A549 (cell line): ENCODE data around the gene GMEB2. TPM values are rescaled to one million over a fixed set of nuclear protein-coding genes. Genes with fewer than 3 reads are reported as not detected.

Experiments used
- ATAC-seq, 2 experiments: fragments of 200-7000 bp in 1 of 2; fragments of >200 bp in 1 of 2; cut with Nextera tagmentation in 1 of 2; cut with Tn5 transposase in 1 of 2; 3 replicates each; pipeline versions ENCODE4 v1.8.0 to v1.9.1; 2018 to 2020; ENCODE audit warnings: mild to moderate bottlenecking in 1 of 2, moderate library complexity in 1 of 2
- CTCF ChIA-PET: fragments of 300-600 bp; sonication (Branson Sonifier 250); formaldehyde crosslinking; extraction: SDS; loops from one replicate; lab custom pipeline; 2021; ENCODE audit warnings: antibody characterized with exemption, inconsistent platforms; lab: Yijun Ruan, JAX
- POLR2A ChIA-PET: fragments of 350-600 bp; formaldehyde crosslinking; extraction: SDS; loops from one replicate; lab custom pipeline; 2021; ENCODE audit warnings: antibody characterized with exemption, inconsistent platforms; lab: Yijun Ruan, JAX
- DNase-seq, 2 experiments: peaks; one replicate each; pipeline versions ENCODE4 v3.0.0 to v3.0.0-alpha.2; 2011 to 2016; ENCODE audit warnings: low read depth in 1 of 2, low spot score in 1 of 2
- FAIRE-seq: peaks from 2 replicates; lab custom pipeline; 2011; peaks lifted over from hg19 to GRCh38; lab: Jason Lieb, UNC
- H3K27ac ChIP-seq, 2 experiments: fragments of >200 bp; sonication (Bioruptor Twin); formaldehyde crosslinking; 3 replicates each; pipeline ENCODE4 v1.5.1; 2016 to 2017
- H3K4me1 ChIP-seq: fragments of >200 bp; sonication (Bioruptor Twin); formaldehyde crosslinking; 3 replicates; pipeline ENCODE4 v1.6.1; 2016
- H3K4me2 ChIP-seq: fragments of >200 bp; sonication (Bioruptor Twin); formaldehyde crosslinking; 3 replicates; pipeline ENCODE4 v1.6.1; 2016
- H3K4me3 ChIP-seq: fragments of >200 bp; sonication (Bioruptor Twin); formaldehyde crosslinking; 3 replicates; pipeline ENCODE4 v1.5.1; 2016
- H3K9me3 ChIP-seq: fragments of >200 bp; sonication (Bioruptor Twin); formaldehyde crosslinking; 3 replicates; pipeline ENCODE4 v1.6.1; 2016
- CEBPB ChIP-seq, 2 experiments: fragments of >200 bp in 1 of 2; sonication (Bioruptor Twin) in 1 of 2; formaldehyde crosslinking in 1 of 2; IDR thresholded peaks; 2 replicates each; pipeline ENCODE4 v1.6.1; 2012 to 2016
- CHD2 ChIP-seq: fragments of 150-350 bp; IDR thresholded peaks from 2 replicates; pipeline ENCODE4 v1.6.1; 2014; ENCODE audit warnings: low read length; ENCODE audit not compliant: partially characterized antibody
- EHMT2 ChIP-seq: fragments of 200-600 bp; sonication (generic); IDR thresholded peaks from 2 replicates; pipeline ENCODE4 v1.6.1; 2016; ENCODE audit warnings: antibody characterized with exemption, low read depth, mild to moderate bottlenecking, moderate library complexity
- FOSL2 ChIP-seq, 2 experiments: fragments of 450-650 bp in 1 of 2; fragments of >200 bp in 1 of 2; sonication (Bioruptor Twin) in 1 of 2; formaldehyde crosslinking; IDR thresholded peaks; 2 replicates each; pipeline versions ENCODE4 v1.5.0 to v1.6.1; 2016 to 2020; ENCODE audit warnings: mild to moderate bottlenecking in 1 of 2, moderate library complexity in 1 of 2
- GATA3 ChIP-seq: IDR thresholded peaks from 2 replicates; pipeline ENCODE4 v1.6.1; 2012; ENCODE audit warnings: borderline replicate concordance
- HDAC2 ChIP-seq: fragments of 200-600 bp; sonication (generic); IDR thresholded peaks from 2 replicates; pipeline ENCODE4 v1.6.1; 2016
- HOXA7 ChIP-seq: fragments of 250-450 bp; sonication (Bioruptor Pico); IDR thresholded peaks from 2 replicates; pipeline ENCODE4 v1.5.0; 2020; ENCODE audit warnings: mild to moderate bottlenecking, moderate library complexity
- HOXB13 ChIP-seq: fragments of 250-450 bp; sonication (Bioruptor Pico); IDR thresholded peaks from 2 replicates; pipeline ENCODE4 v1.5.0; 2020; ENCODE audit warnings: low read depth, mild to moderate bottlenecking, moderate library complexity
- HOXB5 ChIP-seq: fragments of 250-450 bp; sonication (Bioruptor Pico); IDR thresholded peaks from 2 replicates; pipeline ENCODE4 v1.5.0; 2020; ENCODE audit warnings: mild to moderate bottlenecking, moderate library complexity
- KDM1A ChIP-seq: fragments of 200-600 bp; sonication (generic); IDR thresholded peaks from 2 replicates; pipeline ENCODE4 v1.6.1; 2016; ENCODE audit warnings: low read depth, mild to moderate bottlenecking
- PHF8 ChIP-seq: fragments of 200-600 bp; sonication (generic); IDR thresholded peaks from 2 replicates; pipeline ENCODE4 v1.6.1; 2016; ENCODE audit warnings: low read depth, mild to moderate bottlenecking, antibody characterized with exemption, moderate library complexity, borderline replicate concordance
- POLR2A ChIP-seq: IDR thresholded peaks from 2 replicates; pipeline ENCODE4 v1.6.1; 2012; ENCODE audit warnings: mild to moderate bottlenecking, low read length
- SMC3 ChIP-seq: fragments of >200 bp; sonication (Bioruptor Twin); formaldehyde crosslinking; IDR thresholded peaks from 3 replicates; pipeline ENCODE4 v1.6.1; 2018; ENCODE audit warnings: inconsistent platforms
- SREBF2 ChIP-seq: fragments of 450-650 bp; IDR thresholded peaks from 2 replicates; pipeline ENCODE4 v1.6.1; 2014; ENCODE audit warnings: mild to moderate bottlenecking, moderate library complexity
- TP53 ChIP-seq: fragments of 250-450 bp; sonication (Bioruptor Pico); IDR thresholded peaks from 2 replicates; pipeline ENCODE4 v1.5.0; 2021; ENCODE audit warnings: mild to moderate bottlenecking, moderate library complexity
- ZC3H11A ChIP-seq: fragments of 450-650 bp; IDR thresholded peaks from 2 replicates; pipeline ENCODE4 v1.6.1; 2014; ENCODE audit warnings: antibody characterized with exemption, mild to moderate bottlenecking
- WGBS: methylation state at CpG from one replicate; pipeline ENCODE4 v1.1.6; 2017; ENCODE audit errors: missing lambda C conversion rate; 5-methylcytosine and 5-hydroxymethylcytosine counted together
- polyA plus RNA-seq, 4 experiments: library from polyadenylated mRNA; depleted of rRNA in 3 of 4; stranded (reverse); fragments of >200 nt; fragmentation: RNase III in 1 of 4; extraction: RNeasy Plus Mini Kit Qiagen cat#74134 plus additional on column Dnase treatment in 1 of 4; gene quantifications; 2 replicates in 3 of 4; 3 replicates in 1 of 4; pipeline ENCODE4 v1.2.3, GENCODE V29; 2011 to 2017
- TF ChIP-seq, protein P1 (sequence below): fragments of 200-600 bp; sonication (generic); IDR thresholded peaks from 2 replicates; pipeline ENCODE4 v1.6.1; 2016; ENCODE audit warnings: antibody characterized with exemption, mild to moderate bottlenecking, moderate library complexity
- TF ChIP-seq, protein P2 (sequence below): fragments of >200 bp; sonication (Bioruptor Twin); formaldehyde crosslinking; IDR thresholded peaks from 3 replicates; pipeline ENCODE4 v1.6.1; 2016
- TF ChIP-seq, protein P3 (sequence below): fragments of >200 bp; sonication (Bioruptor Twin); formaldehyde crosslinking; IDR thresholded peaks from 3 replicates; pipeline ENCODE4 v1.5.1; 2016
- TF ChIP-seq, protein P4 (sequence below): IDR thresholded peaks from 2 replicates; pipeline ENCODE4 v1.6.1; 2012; ENCODE audit warnings: low read depth, borderline replicate concordance
- TF ChIP-seq, protein P5 (sequence below): fragments of 450-650 bp; IDR thresholded peaks from 2 replicates; pipeline ENCODE4 v1.6.1; 2014; ENCODE audit warnings: antibody characterized with exemption

GMEB2 gene
- polyA plus RNA-seq, 2 of the 4 experiments (the other 2 are of a cell fraction) = 6.5 to 6.8 TPM

DNA sequence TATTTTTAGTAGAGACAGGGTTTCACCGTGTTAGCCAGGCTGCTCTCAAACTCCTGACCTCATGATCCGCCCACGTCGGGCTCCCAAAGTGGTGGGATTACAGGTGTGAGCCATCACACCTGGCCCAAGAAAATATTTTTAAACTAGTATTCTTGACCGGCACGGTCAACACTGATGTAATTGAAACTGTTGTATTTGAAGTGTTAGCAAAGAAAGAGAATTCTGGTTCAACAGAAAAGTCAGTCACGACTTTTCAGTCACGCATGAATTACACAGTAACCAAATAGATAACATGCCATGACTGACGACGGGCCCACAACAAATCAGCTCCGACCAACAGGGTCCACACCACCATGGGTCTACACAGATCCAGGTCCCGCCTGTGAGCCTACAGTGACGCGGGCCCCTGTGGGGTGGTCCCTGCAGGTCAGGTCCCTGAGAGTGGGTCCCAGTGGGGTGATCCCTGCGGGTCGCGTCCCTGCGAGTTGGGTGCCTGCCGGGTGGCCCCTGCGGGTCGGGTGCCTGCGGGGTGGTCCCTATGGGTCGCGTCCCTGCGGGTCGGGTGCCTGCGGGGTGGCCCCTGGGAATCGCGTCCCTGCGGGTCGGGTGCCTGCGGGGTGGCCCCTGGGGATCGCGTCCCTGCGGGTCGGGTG lies 1.0 kb downstream of the GMEB2 start:
- ChIA-PET POLR2A (interaction anchor here (0.5 kb wide), 1 partner anchor 435 kb away, joined by 14 read pairs; no protein-coding TSS in a partner anchor), CTCF (interaction anchor here (0.6 to 5.4 kb wide), 3 partner anchors 20 to 88 kb away, joined by 3 to 23 read pairs (median 3); partner anchors contain the start of gene PTK6)
- H3K4me3 ChIP-seq = peak overlapping the region; percentile 97
- no peaks in the 10 kb centered on the region for H3K9me3 ChIP-seq
- DNase-seq (peak in 1 of 2 experiments; percentile 24), FAIRE-seq (no peak), ATAC-seq (0 out of 6 replicates have a peak, but pooled peaks of 1 of the 2 experiments have one; percentile 3)
- peaks cover 9% of the 10 kb centered on the region for H3K4me1 ChIP-seq
- H3K4me2 ChIP-seq = peak overlapping the region; percentile 88
- H3K27ac ChIP-seq = peak overlapping the region; percentile 97 to 100
- TF ChIP-seq EHMT2 (no peak), ZC3H11A (no peak), POLR2A (no peak), TP53 (CRISPR knock-in tag) (no peak), KDM1A (no peak)
- TF ChIP-seq, protein P1, sequence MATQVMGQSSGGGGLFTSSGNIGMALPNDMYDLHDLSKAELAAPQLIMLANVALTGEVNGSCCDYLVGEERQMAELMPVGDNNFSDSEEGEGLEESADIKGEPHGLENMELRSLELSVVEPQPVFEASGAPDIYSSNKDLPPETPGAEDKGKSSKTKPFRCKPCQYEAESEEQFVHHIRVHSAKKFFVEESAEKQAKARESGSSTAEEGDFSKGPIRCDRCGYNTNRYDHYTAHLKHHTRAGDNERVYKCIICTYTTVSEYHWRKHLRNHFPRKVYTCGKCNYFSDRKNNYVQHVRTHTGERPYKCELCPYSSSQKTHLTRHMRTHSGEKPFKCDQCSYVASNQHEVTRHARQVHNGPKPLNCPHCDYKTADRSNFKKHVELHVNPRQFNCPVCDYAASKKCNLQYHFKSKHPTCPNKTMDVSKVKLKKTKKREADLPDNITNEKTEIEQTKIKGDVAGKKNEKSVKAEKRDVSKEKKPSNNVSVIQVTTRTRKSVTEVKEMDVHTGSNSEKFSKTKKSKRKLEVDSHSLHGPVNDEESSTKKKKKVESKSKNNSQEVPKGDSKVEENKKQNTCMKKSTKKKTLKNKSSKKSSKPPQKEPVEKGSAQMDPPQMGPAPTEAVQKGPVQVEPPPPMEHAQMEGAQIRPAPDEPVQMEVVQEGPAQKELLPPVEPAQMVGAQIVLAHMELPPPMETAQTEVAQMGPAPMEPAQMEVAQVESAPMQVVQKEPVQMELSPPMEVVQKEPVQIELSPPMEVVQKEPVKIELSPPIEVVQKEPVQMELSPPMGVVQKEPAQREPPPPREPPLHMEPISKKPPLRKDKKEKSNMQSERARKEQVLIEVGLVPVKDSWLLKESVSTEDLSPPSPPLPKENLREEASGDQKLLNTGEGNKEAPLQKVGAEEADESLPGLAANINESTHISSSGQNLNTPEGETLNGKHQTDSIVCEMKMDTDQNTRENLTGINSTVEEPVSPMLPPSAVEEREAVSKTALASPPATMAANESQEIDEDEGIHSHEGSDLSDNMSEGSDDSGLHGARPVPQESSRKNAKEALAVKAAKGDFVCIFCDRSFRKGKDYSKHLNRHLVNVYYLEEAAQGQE = no peak
- 35% methylated on average over 17 of the region's 36 CpGs for WGBS

DNA sequence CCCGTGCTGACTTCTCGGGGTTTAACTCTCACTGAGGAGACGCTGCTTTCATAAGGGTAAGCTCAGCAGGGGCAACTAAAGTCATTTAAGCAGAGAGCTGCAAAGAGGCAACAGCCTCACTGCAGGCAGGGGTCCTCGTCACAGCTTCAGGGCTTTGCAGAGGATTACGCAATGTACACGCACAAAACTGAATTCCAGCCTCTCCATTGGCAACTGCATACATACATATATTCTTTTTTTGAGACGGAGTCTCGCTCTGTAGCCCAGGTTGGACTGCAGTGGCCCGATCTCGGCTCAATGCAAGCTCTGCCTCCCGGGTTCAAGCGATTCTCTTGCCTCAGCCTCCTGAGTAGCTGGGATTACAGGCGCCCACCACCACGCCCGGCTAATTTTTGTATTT lies 2.4 kb downstream of the GMEB2 start:
- Histone ChIP-seq H3K4me1 (peaks cover 9% of the 10 kb centered on the region), H3K27ac (no peak overlapping the region), H3K4me2 (no peak overlapping the region), H3K4me3 (no peak overlapping the region), H3K9me3 (no peaks in the 10 kb centered on the region)
- ChIA-PET POLR2A (no interaction called here), CTCF (interaction anchor here (0.6 to 5.4 kb wide), 6 partner anchors 9 to 349 kb away, joined by 3 to 23 read pairs (median 4); partner anchors contain the start of genes ARFRP1, PTK6 and ZGPAT)
- DNase-seq = peak in 1 of 2 experiments; percentile 40
- TF ChIP-seq HOXA7 = no peak
- TF ChIP-seq CEBPB (IDR thresholded peaks at IDR 0.05) = peak; percentile 73 to 92; a peak in 3 of 4 replicates
- no peak for TF ChIP-seq SMC3
- no peak for TF ChIP-seq HOXB5
- 94% methylated on average over 15 of the region's 15 CpGs for WGBS
- no peak for ATAC-seq
- FAIRE-seq = no peak

DNA sequence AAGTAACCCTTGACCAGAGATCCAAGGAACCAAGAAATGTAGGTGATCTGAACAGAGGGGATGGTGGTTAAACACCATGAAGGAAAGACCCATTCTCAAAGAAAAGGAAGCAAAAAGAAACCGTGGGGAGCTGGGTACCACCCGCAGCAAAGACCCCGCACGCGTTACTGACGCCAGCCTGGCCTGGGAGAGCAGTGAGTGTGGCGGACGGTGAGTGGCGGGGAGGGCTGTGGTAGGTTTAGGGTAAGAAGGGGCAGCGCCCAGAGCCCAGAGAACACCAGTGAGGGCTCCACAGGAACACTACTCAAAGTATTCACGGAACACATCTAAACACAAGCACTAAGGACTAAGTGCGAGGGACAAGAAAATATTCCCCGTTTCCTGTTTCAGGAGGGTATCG lies 4.2 kb downstream of the GMEB2 start:
- 94% methylated on average over 14 of the region's 14 CpGs for WGBS
- no peak for ATAC-seq
- no peak for DNase-seq
- no peak for FAIRE-seq
- H3K9me3 ChIP-seq = no peaks in the 10 kb centered on the region
- CTCF ChIA-PET = interaction anchor here (5.4 kb wide), 1 partner anchor 85 kb away, joined by 23 read pairs; the partner anchor contains the start of gene PTK6
- POLR2A ChIA-PET = no interaction called here
- no peak overlapping the region for H3K4me3 ChIP-seq
- H3K4me2 ChIP-seq = no peak overlapping the region
- peaks cover 4% of the 10 kb centered on the region; the same call in 2 of the 3 replicates for H3K4me1 ChIP-seq
- H3K27ac ChIP-seq = no peak overlapping the region
- TF ChIP-seq, protein P2, sequence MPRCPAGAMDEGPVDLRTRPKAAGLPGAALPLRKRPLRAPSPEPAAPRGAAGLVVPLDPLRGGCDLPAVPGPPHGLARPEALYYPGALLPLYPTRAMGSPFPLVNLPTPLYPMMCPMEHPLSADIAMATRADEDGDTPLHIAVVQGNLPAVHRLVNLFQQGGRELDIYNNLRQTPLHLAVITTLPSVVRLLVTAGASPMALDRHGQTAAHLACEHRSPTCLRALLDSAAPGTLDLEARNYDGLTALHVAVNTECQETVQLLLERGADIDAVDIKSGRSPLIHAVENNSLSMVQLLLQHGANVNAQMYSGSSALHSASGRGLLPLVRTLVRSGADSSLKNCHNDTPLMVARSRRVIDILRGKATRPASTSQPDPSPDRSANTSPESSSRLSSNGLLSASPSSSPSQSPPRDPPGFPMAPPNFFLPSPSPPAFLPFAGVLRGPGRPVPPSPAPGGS = no peak
- TF ChIP-seq CHD2 = no peak
- TF ChIP-seq GATA3 = no peak
- TF ChIP-seq, protein P3, sequence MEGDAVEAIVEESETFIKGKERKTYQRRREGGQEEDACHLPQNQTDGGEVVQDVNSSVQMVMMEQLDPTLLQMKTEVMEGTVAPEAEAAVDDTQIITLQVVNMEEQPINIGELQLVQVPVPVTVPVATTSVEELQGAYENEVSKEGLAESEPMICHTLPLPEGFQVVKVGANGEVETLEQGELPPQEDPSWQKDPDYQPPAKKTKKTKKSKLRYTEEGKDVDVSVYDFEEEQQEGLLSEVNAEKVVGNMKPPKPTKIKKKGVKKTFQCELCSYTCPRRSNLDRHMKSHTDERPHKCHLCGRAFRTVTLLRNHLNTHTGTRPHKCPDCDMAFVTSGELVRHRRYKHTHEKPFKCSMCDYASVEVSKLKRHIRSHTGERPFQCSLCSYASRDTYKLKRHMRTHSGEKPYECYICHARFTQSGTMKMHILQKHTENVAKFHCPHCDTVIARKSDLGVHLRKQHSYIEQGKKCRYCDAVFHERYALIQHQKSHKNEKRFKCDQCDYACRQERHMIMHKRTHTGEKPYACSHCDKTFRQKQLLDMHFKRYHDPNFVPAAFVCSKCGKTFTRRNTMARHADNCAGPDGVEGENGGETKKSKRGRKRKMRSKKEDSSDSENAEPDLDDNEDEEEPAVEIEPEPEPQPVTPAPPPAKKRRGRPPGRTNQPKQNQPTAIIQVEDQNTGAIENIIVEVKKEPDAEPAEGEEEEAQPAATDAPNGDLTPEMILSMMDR = no peak
- TF ChIP-seq PHF8 = no peak
- no peak for TF ChIP-seq FOSL2 (IDR thresholded peaks at IDR 0.05)
- no peak for TF ChIP-seq FOSL2 (CRISPR knock-in tag; IDR thresholded peaks at IDR 0.05)
- TF ChIP-seq, protein P4, sequence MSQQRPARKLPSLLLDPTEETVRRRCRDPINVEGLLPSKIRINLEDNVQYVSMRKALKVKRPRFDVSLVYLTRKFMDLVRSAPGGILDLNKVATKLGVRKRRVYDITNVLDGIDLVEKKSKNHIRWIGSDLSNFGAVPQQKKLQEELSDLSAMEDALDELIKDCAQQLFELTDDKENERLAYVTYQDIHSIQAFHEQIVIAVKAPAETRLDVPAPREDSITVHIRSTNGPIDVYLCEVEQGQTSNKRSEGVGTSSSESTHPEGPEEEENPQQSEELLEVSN = no peak
- TF ChIP-seq POLR2A = no peak
- TF ChIP-seq HDAC2 = no peak
- TF ChIP-seq, protein P5, sequence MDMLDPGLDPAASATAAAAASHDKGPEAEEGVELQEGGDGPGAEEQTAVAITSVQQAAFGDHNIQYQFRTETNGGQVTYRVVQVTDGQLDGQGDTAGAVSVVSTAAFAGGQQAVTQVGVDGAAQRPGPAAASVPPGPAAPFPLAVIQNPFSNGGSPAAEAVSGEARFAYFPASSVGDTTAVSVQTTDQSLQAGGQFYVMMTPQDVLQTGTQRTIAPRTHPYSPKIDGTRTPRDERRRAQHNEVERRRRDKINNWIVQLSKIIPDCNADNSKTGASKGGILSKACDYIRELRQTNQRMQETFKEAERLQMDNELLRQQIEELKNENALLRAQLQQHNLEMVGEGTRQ = no peak
- TF ChIP-seq HOXB13 (CRISPR knock-in tag) = no peak
- TF ChIP-seq HOXA7 = no peak
- no peak for TF ChIP-seq SREBF2
- no peak for TF ChIP-seq SMC3
- TF ChIP-seq, all 56 proteins: peak for 0
